Mammary epithelial cell (primary cell): ENCODE data around the gene FBXW5.

ENCODE experiments used
- EZH2 ChIP-seq: IDR thresholded peaks from 2 replicates; pipeline ENCODE4 v1.6.1; 2012; ENCODE audit warnings: low read length, inconsistent platforms, borderline replicate concordance
- TF ChIP-seq, protein P1 (sequence below), 2 donors: IDR thresholded peaks in 1 of 2; conservative IDR thresholded peaks in 1 of 2; 2 replicates each; pipeline ENCODE4 v1.5.1; 2011 to 2012; ENCODE audit warnings: inconsistent platforms in 2 of 2, low read length in 2 of 2, mild to moderate bottlenecking in 2 of 2, control low read depth in 1 of 2, low read depth in 1 of 2; ENCODE audit not compliant: insufficient read depth in 1 of 2; ENCODE audit errors: extremely low read depth in 1 of 2

DNA sequence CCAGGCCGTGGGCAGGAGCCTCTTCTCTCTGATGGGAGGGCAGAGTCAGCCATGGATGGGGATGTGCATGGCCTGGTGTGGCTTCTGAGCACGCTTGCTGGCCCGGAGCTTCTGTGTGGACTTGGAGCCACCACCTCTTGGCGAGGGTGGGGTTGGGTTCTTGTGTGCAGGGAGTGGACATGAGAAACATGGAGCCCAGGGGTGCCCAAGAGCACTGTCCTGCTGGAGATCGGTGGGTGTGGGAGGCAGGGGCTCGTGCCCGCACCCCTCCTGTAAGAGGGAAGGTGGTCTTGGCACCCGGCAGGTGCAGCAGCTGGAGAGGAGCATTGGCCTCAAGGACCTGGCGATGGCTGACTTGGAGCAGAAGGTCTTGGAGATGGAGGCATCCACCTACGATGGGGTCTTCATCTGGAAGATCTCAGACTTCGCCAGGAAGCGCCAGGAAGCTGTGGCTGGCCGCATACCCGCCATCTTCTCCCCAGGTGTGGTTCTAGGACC is 23.8 kb downstream of the FBXW5 start:
- TF ChIP-seq, protein P1, sequence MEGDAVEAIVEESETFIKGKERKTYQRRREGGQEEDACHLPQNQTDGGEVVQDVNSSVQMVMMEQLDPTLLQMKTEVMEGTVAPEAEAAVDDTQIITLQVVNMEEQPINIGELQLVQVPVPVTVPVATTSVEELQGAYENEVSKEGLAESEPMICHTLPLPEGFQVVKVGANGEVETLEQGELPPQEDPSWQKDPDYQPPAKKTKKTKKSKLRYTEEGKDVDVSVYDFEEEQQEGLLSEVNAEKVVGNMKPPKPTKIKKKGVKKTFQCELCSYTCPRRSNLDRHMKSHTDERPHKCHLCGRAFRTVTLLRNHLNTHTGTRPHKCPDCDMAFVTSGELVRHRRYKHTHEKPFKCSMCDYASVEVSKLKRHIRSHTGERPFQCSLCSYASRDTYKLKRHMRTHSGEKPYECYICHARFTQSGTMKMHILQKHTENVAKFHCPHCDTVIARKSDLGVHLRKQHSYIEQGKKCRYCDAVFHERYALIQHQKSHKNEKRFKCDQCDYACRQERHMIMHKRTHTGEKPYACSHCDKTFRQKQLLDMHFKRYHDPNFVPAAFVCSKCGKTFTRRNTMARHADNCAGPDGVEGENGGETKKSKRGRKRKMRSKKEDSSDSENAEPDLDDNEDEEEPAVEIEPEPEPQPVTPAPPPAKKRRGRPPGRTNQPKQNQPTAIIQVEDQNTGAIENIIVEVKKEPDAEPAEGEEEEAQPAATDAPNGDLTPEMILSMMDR (conservative IDR thresholded peaks at IDR 0.05 in 1 of 2, IDR thresholded peaks at IDR 0.05 in 1 of 2; ENCODE audit: extremely low read depth in 1 of 2, insufficient read depth in 1 of 2, low read depth in 1 of 2, low read length in 2 of 2), result no peak
- TF ChIP-seq EZH2, result no peak
